Chondrocyte (in vitro differentiated cells): ENCODE measurements around the gene NCOA1. TPM values are rescaled to one million over a fixed set of nuclear protein-coding genes. Genes with fewer than 3 reads are reported as not detected.

Experiments
- DNase-seq: peaks from one replicate; pipeline ENCODE4 v3.0.0; 2021; ENCODE audit warnings: mixed read lengths, low spot score
- H3K27ac Mint-ChIP-seq: one replicate; pipeline ENCODE4 v1.8.0; 2021; ENCODE audit warnings: mild to moderate bottlenecking, moderate library complexity, mixed read lengths; ENCODE audit not compliant: unreplicated experiment
- H3K27me3 Mint-ChIP-seq: 2 replicates; pipeline ENCODE4 v1.8.0; 2021; ENCODE audit warnings: low read depth, mixed read lengths
- H3K36me3 Mint-ChIP-seq: 2 replicates; pipeline ENCODE4 v1.8.0; 2021; ENCODE audit warnings: low read depth, mixed read lengths
- H3K4me1 Mint-ChIP-seq: 2 replicates; pipeline ENCODE4 v1.8.0; 2021; ENCODE audit warnings: low read depth, mild to moderate bottlenecking, mixed read lengths
- H3K4me3 Mint-ChIP-seq: one replicate; pipeline ENCODE4 v1.8.0; 2021; ENCODE audit warnings: mild to moderate bottlenecking, moderate library complexity, mixed read lengths; ENCODE audit not compliant: unreplicated experiment
- H3K9me3 Mint-ChIP-seq: 2 replicates; pipeline ENCODE4 v1.8.0; 2021; ENCODE audit warnings: low read depth, mixed read lengths
- CTCF ChIP-seq: fragments of 200-600 bp; sonication (generic); IDR thresholded peaks from 2 replicates; pipeline ENCODE4 v1.5.0; 2021; ENCODE audit warnings: antibody characterized with exemption, mild to moderate bottlenecking, moderate library complexity
- total RNA-seq: library from RNA; stranded (reverse); gene quantifications from 3 replicates; pipeline ENCODE4 v1.2.1, GENCODE V29; 2021

The NCOA1 gene
- total RNA-seq, 1 donor from 2014 or later, result 20.3 TPM

DNA sequence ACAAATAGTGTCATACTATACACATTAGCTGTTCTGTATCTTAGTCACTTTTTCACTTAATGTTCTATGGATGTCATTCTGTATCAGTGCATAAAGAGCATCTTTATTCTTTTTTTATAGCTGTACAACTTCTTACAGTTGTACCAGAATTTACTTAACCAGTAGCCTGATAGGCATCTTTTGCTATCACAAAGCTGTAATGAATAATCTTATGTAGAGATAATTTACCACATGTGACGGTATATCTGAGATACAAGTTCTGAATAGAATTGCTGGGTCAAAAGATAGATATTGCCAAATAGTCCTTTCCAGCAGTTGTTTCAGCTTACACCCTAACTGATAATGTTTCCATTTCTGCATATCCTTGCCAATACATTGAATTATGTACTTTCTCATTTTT, 232.1 kb downstream of the NCOA1 start:
- DNase-seq, result no peak
- Mint-ChIP-seq H3K4me1 (peaks cover 19% of the 10 kb centered on the region), H3K36me3 (peaks cover 7% of the 10 kb centered on the region), H3K27ac (no peak overlapping the region), H3K9me3 (no peaks in the 10 kb centered on the region), H3K4me3 (no peak overlapping the region), H3K27me3 (no peaks in the 10 kb centered on the region)
- TF ChIP-seq CTCF, result no peak

DNA sequence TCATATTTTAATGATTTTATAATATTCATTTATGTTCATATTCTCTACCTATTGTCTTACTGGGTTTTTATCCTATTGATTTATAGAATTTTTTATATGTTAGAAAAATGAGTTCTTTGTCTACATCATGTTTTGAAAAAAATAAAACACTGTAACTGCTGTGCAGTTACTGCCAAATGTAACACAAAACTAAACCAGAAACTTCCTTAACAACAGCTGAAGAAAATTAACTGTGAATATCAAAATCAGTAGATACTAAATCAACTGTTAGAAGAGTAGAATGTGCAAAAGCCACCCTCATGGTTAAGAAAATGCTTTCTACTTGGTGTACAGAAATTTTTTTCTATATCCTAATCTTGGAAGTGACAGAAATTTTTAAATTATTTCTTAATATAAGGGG, 232.6 kb downstream of the NCOA1 start:
- Mint-ChIP-seq H3K36me3 (peaks cover 7% of the 10 kb centered on the region), H3K9me3 (no peaks in the 10 kb centered on the region), H3K4me1 (peaks cover 19% of the 10 kb centered on the region), H3K27ac (no peak overlapping the region), H3K27me3 (no peaks in the 10 kb centered on the region), H3K4me3 (no peak overlapping the region)
- TF ChIP-seq CTCF, result no peak
- DNase-seq, result no peak

- H3K27me3 Mint-ChIP-seq, result no peaks in the 10 kb centered on the region
- no peak overlapping the region for H3K4me3 Mint-ChIP-seq
- H3K36me3 Mint-ChIP-seq, result peaks cover 9% of the 10 kb centered on the region
- peaks cover 19% of the 10 kb centered on the region for H3K4me1 Mint-ChIP-seq
- DNase-seq, result no peak
- H3K9me3 Mint-ChIP-seq, result no peaks in the 10 kb centered on the region
- no peak overlapping the region for H3K27ac Mint-ChIP-seq
- no peak for TF ChIP-seq CTCF
Measured at GRCh38 chr2:24724111-24724775, 233.2 kb downstream of the NCOA1 start.

DNA sequence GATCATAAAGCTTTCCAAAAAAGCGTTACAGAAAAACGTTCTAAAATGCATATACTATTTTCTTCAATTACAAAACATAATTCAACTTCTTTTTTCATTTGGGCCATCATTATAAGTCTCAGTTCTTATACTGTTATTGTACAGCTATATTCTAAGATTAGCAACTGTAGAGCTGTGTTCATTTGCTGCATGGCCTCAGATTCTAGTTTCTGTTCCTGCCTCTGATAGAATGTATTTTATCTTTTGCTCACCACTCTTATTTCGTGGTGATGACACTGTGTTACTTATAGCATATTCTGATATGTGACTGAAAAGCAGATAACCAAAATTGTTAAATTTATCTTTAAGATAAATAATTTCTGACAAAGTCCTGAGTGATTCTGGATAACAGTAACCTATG, 234.9 kb downstream of the NCOA1 start:
- peaks cover 4% of the 10 kb centered on the region for H3K36me3 Mint-ChIP-seq
- H3K4me3 Mint-ChIP-seq, result no peak overlapping the region
- no peaks in the 10 kb centered on the region for H3K9me3 Mint-ChIP-seq
- H3K27me3 Mint-ChIP-seq, result no peaks in the 10 kb centered on the region
- H3K27ac Mint-ChIP-seq, result no peak overlapping the region
- TF ChIP-seq CTCF, result no peak
- DNase-seq, result no peak
- peaks cover 17% of the 10 kb centered on the region for H3K4me1 Mint-ChIP-seq

- no peak overlapping the region for H3K4me3 Mint-ChIP-seq
- no peaks in the 10 kb centered on the region for H3K27me3 Mint-ChIP-seq
- TF ChIP-seq CTCF, result no peak
- no peak for DNase-seq
- no peak overlapping the region for H3K27ac Mint-ChIP-seq
- H3K36me3 Mint-ChIP-seq, result peaks cover 11% of the 10 kb centered on the region
- no peaks in the 10 kb centered on the region for H3K9me3 Mint-ChIP-seq
- H3K4me1 Mint-ChIP-seq, result peaks cover 7% of the 10 kb centered on the region
Measured at GRCh38 chr2:24730481-24730880, 239.4 kb downstream of the NCOA1 start.
